ENCODE measurements around the gene MTMR1.

MTMR1 gene

GRCh38 chrX:150768132-150768485 is 74.9 kb downstream of the MTMR1 start:
- no peak for TF ChIP-seq CTCF (IDR thresholded peaks at IDR 0.05; ENCODE audit: low read length)
- no peak for TF ChIP-seq EZH2phosphoT487 (IDR thresholded peaks at IDR 0.05; ENCODE audit: low read length)
- TF ChIP-seq EZH2 (optimal IDR thresholded peaks at IDR 0.05; ENCODE audit: low read depth, low read length), result no peak
- no peak overlapping the region for H3K4me3 ChIP-seq (ENCODE audit: low read length)

GRCh38 chrX:150768580-150769190 is 75.5 kb downstream of the MTMR1 start:
- DNase-seq, result no peak
- Histone ChIP-seq H3K4me2 (ENCODE audit: low read depth, low read length) (no peak overlapping the region), H3K9me3 (replicated peaks; ENCODE audit: insufficient read depth, low read length) (no peaks in the 10 kb centered on the region), H3K79me2 (ENCODE audit: low read length) (no peaks in the 10 kb centered on the region), H3K27me3 (replicated peaks; ENCODE audit: insufficient read depth, low read length) (no peaks in the 10 kb centered on the region), H3K4me3 (ENCODE audit: low read length) (no peak overlapping the region), H3F3A (ENCODE audit: insufficient read depth, low read length) (no peaks in the 10 kb centered on the region), H3K9me2 (replicated peaks; ENCODE audit: insufficient read depth, low read length) (no peaks in the 10 kb centered on the region), H3K36me3 (replicated peaks; ENCODE audit: insufficient read depth, low read length) (no peaks in the 10 kb centered on the region), H2AFZ (ENCODE audit: low read length) (no peak overlapping the region), H3K27ac (ENCODE audit: low read length) (no peak overlapping the region), H3K4me1 (ENCODE audit: low read length) (no peaks in the 10 kb centered on the region), H4K20me1 (ENCODE audit: insufficient read depth, low read length) (no peaks in the 10 kb centered on the region), H3K9ac (ENCODE audit: low read length) (no peak overlapping the region)
- no peak for TF ChIP-seq EZH2phosphoT487 (IDR thresholded peaks at IDR 0.05; ENCODE audit: low read length)

More at GRCh38 chrX:150768132-150768485, 74.9 kb downstream of the MTMR1 start:
- no peaks in the 10 kb centered on the region for H3K27me3 ChIP-seq (replicated peaks; ENCODE audit: insufficient read depth, low read length)
- no peaks in the 10 kb centered on the region for H3K9me3 ChIP-seq (replicated peaks; ENCODE audit: insufficient read depth, low read length)
- H3K27ac ChIP-seq (ENCODE audit: low read length), result no peak overlapping the region
- no peaks in the 10 kb centered on the region for H3F3A ChIP-seq (ENCODE audit: insufficient read depth, low read length)
- no peaks in the 10 kb centered on the region for H3K9me2 ChIP-seq (replicated peaks; ENCODE audit: insufficient read depth, low read length)
- H2AFZ ChIP-seq (ENCODE audit: low read length), result no peak overlapping the region
- no peaks in the 10 kb centered on the region for H4K20me1 ChIP-seq (ENCODE audit: insufficient read depth, low read length)
- H3K9ac ChIP-seq (ENCODE audit: low read length), result no peak overlapping the region
- no peaks in the 10 kb centered on the region for H3K4me1 ChIP-seq (ENCODE audit: low read length)
- H3K4me2 ChIP-seq (ENCODE audit: low read depth, low read length), result no peak overlapping the region
- no peak for DNase-seq
- no peaks in the 10 kb centered on the region for H3K79me2 ChIP-seq (ENCODE audit: low read length)
- no peaks in the 10 kb centered on the region for H3K36me3 ChIP-seq (replicated peaks; ENCODE audit: insufficient read depth, low read length)

- no peaks in the 10 kb centered on the region for H3K79me2 ChIP-seq (ENCODE audit: low read length)
- no peak overlapping the region for H3K4me2 ChIP-seq (ENCODE audit: low read depth, low read length)
- no peak for TF ChIP-seq CTCF (IDR thresholded peaks at IDR 0.05; ENCODE audit: low read length)
- no peak for TF ChIP-seq EZH2phosphoT487 (IDR thresholded peaks at IDR 0.05; ENCODE audit: low read length)
- TF ChIP-seq EZH2 (optimal IDR thresholded peaks at IDR 0.05; ENCODE audit: low read depth, low read length), result no peak
- no peaks in the 10 kb centered on the region for H3F3A ChIP-seq (ENCODE audit: insufficient read depth, low read length)
- no peaks in the 10 kb centered on the region for H3K27me3 ChIP-seq (replicated peaks; ENCODE audit: insufficient read depth, low read length)
- H3K4me1 ChIP-seq (ENCODE audit: low read length), result no peaks in the 10 kb centered on the region
- H3K4me3 ChIP-seq (ENCODE audit: low read length), result no peak overlapping the region
- DNase-seq, result no peak
- no peak overlapping the region for H3K27ac ChIP-seq (ENCODE audit: low read length)
- H4K20me1 ChIP-seq (ENCODE audit: insufficient read depth, low read length), result no peaks in the 10 kb centered on the region
- no peaks in the 10 kb centered on the region for H3K36me3 ChIP-seq (replicated peaks; ENCODE audit: insufficient read depth, low read length)
- H3K9ac ChIP-seq (ENCODE audit: low read length), result no peak overlapping the region
- no peak overlapping the region for H2AFZ ChIP-seq (ENCODE audit: low read length)
- no peaks in the 10 kb centered on the region for H3K9me2 ChIP-seq (replicated peaks; ENCODE audit: insufficient read depth, low read length)
- H3K9me3 ChIP-seq (replicated peaks; ENCODE audit: insufficient read depth, low read length), result no peaks in the 10 kb centered on the region
These were observed 76.2 kb downstream of the MTMR1 start for GRCh38 chrX:150769408-150769807.

- H3K9ac ChIP-seq (ENCODE audit: low read length), result no peak overlapping the region
These were observed 77.4 kb downstream of the MTMR1 start for GRCh38 chrX:150770623-150771022.

More at GRCh38 chrX:150770623-150771022, 77.4 kb downstream of the MTMR1 start:
- Histone ChIP-seq H3K79me2 (ENCODE audit: low read length) (no peaks in the 10 kb centered on the region), H2AFZ (ENCODE audit: low read length) (no peak overlapping the region), H3K4me2 (ENCODE audit: low read depth, low read length) (no peak overlapping the region), H3K9me2 (replicated peaks; ENCODE audit: insufficient read depth, low read length) (no peaks in the 10 kb centered on the region), H3K4me1 (ENCODE audit: low read length) (no peaks in the 10 kb centered on the region), H3K9me3 (replicated peaks; ENCODE audit: insufficient read depth, low read length) (no peaks in the 10 kb centered on the region), H3K36me3 (replicated peaks; ENCODE audit: insufficient read depth, low read length) (no peaks in the 10 kb centered on the region), H4K20me1 (ENCODE audit: insufficient read depth, low read length) (no peaks in the 10 kb centered on the region), H3K4me3 (ENCODE audit: low read length) (no peak overlapping the region), H3K27me3 (replicated peaks; ENCODE audit: insufficient read depth, low read length) (no peaks in the 10 kb centered on the region), H3F3A (ENCODE audit: insufficient read depth, low read length) (no peaks in the 10 kb centered on the region), H3K27ac (ENCODE audit: low read length) (no peak overlapping the region)
- TF ChIP-seq EZH2 (optimal IDR thresholded peaks at IDR 0.05; ENCODE audit: low read depth, low read length) (no peak), EZH2phosphoT487 (IDR thresholded peaks at IDR 0.05; ENCODE audit: low read length) (no peak), CTCF (IDR thresholded peaks at IDR 0.05; ENCODE audit: low read length) (no peak)
- no peak for DNase-seq
